ENCODE data around the gene ITM2A.

Gene ITM2A

GRCh38 chrX:79409657-79410056, 42.5 kb upstream of the ITM2A start:
- TF ChIP-seq, protein P1, sequence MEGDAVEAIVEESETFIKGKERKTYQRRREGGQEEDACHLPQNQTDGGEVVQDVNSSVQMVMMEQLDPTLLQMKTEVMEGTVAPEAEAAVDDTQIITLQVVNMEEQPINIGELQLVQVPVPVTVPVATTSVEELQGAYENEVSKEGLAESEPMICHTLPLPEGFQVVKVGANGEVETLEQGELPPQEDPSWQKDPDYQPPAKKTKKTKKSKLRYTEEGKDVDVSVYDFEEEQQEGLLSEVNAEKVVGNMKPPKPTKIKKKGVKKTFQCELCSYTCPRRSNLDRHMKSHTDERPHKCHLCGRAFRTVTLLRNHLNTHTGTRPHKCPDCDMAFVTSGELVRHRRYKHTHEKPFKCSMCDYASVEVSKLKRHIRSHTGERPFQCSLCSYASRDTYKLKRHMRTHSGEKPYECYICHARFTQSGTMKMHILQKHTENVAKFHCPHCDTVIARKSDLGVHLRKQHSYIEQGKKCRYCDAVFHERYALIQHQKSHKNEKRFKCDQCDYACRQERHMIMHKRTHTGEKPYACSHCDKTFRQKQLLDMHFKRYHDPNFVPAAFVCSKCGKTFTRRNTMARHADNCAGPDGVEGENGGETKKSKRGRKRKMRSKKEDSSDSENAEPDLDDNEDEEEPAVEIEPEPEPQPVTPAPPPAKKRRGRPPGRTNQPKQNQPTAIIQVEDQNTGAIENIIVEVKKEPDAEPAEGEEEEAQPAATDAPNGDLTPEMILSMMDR (IDR thresholded peaks at IDR 0.05; ENCODE audit: insufficient read depth, low read length, missing control alignments) = no peak
- H3K4me3 ChIP-seq (ENCODE audit: low read depth, low read length) = no peak overlapping the region
- no peak for DNase-seq (ENCODE audit: low read depth, low spot score)
- ChIA-PET CTCF (no interaction called here), POLR2A (no interaction called here)

DNA sequence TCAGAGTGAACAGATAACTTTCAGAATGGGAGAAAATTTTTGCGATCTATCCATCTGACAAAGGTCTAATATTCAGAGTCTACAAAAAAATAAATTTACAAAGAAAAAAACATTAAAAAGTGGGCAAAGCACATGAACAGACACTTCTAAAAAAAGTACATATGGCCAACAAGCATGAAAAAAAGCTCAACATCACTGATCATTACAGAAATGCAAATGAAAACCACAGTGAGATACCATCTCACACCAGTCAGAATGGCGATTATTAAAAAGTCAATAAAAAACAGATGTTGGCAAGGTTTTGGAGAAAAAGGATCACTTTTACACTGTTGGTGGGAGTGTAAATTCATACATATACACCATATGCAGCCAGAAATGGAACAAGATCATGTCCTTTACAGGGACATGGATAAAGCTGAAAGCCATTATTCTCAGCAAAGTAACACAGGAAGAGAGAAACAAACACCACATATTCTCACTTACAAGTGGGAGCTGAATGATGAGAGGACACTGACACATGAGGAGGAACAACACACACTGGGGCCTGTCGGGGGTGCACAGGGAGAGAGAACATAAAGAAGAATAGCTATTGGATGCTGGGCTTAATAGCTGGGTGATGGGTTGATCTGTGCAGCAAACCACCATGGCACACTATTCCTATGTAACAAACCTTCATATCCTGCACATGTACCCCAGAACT, 41.6 kb upstream of the ITM2A start:
- no peak overlapping the region for H3K4me3 ChIP-seq (ENCODE audit: low read depth, low read length)
- no peak for DNase-seq (ENCODE audit: low read depth, low spot score)
- CTCF ChIA-PET = no interaction called here
- POLR2A ChIA-PET = no interaction called here
- TF ChIP-seq, protein P1 (IDR thresholded peaks at IDR 0.05; ENCODE audit: insufficient read depth, low read length, missing control alignments) = no peak

DNA sequence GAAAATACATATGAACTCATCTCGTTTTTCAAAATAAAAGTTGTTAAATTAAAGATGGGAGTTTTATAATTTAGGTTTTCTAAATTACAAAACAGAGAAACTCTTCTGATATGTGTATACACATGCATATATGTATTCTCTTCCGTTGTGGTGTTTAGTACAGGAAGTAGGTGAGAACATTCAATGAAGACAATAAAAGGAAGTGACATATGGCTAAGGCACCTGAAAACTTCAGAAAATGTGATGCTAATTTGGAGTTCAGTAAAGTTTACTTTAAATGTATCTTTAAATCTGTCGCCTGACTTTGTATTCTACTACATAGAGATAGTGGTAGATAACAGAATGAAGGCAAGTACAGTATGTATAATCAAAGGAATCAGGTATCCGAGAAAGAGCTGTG, 33.5 kb upstream of the ITM2A start:
- ChIA-PET CTCF (no interaction called here), POLR2A (no interaction called here)
- no peak overlapping the region for H3K4me3 ChIP-seq (ENCODE audit: low read depth, low read length)
- no peak for DNase-seq (ENCODE audit: low read depth, low spot score)
- TF ChIP-seq, protein P1 (IDR thresholded peaks at IDR 0.05; ENCODE audit: insufficient read depth, low read length, missing control alignments) = no peak

- ChIA-PET CTCF (no interaction called here), POLR2A (no interaction called here)
- H3K4me3 ChIP-seq (ENCODE audit: low read depth, low read length) = no peak overlapping the region
- TF ChIP-seq, protein P1 (IDR thresholded peaks at IDR 0.05; ENCODE audit: insufficient read depth, low read length, missing control alignments) = no peak
- DNase-seq (ENCODE audit: low read depth, low spot score) = no peak
Measured at GRCh38 chrX:79375340-79375739, 8.2 kb upstream of the ITM2A start.

DNA sequence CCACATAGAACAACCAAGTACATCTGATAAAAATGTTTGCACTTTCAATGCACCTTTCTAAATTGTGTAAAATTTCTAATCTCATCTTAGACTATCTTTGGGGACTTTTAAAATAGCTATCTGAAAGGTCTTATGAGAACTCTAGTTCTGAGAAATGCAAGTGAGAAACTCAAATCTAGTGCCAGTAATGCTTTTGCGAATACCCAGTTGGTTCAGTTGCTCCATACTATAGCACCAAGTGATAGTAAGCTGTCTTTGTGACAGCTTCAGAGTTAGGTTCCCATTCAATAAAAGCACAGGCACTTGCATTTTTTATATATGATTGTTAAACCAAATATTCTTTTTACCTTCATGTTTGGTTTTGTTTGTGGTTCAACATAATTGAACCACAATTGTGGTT, 4.5 kb upstream of the ITM2A start:
- CTCF ChIA-PET = no interaction called here

DNA sequence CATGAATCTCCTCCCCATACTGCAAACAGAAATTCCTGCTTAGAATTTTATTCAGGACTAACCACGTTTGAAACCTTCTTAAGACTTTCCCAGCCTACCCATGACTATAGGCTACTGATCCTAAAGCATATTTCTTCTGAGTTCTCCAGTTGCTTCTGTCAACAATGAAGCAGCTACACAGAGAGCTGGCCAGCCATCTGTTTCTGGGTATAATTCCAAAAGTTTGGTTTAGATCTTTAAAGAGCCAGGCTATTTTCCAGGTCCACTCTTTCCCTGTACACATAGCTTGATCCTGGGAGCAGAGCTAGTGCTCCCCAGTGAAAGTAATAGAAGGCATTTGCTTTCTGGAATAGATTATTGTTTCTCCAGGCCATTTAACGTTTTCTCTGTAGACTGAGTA, 4.0 kb upstream of the ITM2A start:
- DNase-seq (ENCODE audit: low read depth, low spot score) = no peak
- H3K4me3 ChIP-seq (ENCODE audit: low read depth, low read length) = no peak overlapping the region
- CTCF ChIA-PET = no interaction called here
- POLR2A ChIA-PET = no interaction called here
- TF ChIP-seq, protein P1 (IDR thresholded peaks at IDR 0.05; ENCODE audit: insufficient read depth, low read length, missing control alignments) = no peak

More for the DNA sequence above, 4.5 kb upstream of the ITM2A start:
- TF ChIP-seq, protein P1 (IDR thresholded peaks at IDR 0.05; ENCODE audit: insufficient read depth, low read length, missing control alignments) = no peak
- DNase-seq (ENCODE audit: low read depth, low spot score) = no peak
- no peak overlapping the region for H3K4me3 ChIP-seq (ENCODE audit: low read depth, low read length)
- POLR2A ChIA-PET = no interaction called here

All from AG04449 (cell line).